Esophagus squamous epithelium (tissue), 4 donors: ENCODE data around the gene KRTAP5-9.
"Not testable (repeated sequence)": the region's sequence is repeated elsewhere in the genome, so short reads cannot be mapped to it uniquely, and the experiment has no call there.

Source experiments
- POLR2A ChIP-seq, 4 donors: fragments of 450-650 bp; IDR thresholded peaks; one replicate each; pipeline ENCODE4 v1.6.1; 2017; ENCODE audit warnings: antibody characterized with exemption in 4 of 4, mild to moderate bottlenecking in 4 of 4, moderate library complexity in 3 of 4
- TF ChIP-seq, protein P1 (sequence below), 6 experiments: fragments of 450-650 bp in 4 of 6; fragments of 200-600 bp in 2 of 6; sonication (generic) in 2 of 6; IDR thresholded peaks; one replicate each; pipeline ENCODE4 v1.5.1; 2016 to 2019; ENCODE audit warnings: antibody characterized with exemption in 6 of 6, mild to moderate bottlenecking in 4 of 6, moderate library complexity in 4 of 6

DNA sequence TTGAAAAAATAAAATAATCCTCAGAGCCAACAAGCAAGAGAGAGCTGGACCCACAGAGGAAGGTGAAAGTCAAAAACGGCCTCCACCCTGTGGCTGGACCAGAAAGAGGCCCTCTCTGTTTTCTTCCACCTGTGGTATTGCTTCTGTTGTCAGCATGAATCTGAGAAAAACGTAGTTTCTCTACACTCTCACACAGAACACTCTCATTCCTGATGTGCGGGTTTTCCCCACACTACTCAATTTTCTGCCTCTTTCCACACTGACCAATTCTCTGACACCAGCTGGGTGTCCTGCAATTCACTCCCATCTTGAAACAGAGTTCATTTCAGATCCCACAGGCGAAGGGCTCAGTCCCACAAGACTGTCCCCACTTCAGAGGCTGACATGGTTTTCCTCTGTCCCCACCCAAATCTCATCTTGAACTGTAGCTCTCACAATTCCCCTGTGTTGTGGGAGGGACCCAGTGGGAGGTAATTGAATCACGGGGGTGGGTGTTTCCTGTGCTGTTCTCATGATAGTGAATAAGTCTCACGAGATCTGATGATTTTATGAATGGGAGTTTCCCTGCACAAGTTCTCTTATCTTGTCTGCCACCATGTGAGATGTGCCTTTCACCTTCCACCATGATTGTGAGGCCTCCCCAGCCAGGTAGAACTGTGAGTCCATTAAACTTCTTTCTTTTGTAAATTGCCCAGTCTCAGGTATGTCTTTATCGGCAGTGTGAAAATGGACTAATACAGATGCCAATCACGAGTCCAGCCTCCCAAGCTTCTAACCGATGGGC is 7.5 kb upstream of the KRTAP5-9 start:
- TF ChIP-seq, protein P1, sequence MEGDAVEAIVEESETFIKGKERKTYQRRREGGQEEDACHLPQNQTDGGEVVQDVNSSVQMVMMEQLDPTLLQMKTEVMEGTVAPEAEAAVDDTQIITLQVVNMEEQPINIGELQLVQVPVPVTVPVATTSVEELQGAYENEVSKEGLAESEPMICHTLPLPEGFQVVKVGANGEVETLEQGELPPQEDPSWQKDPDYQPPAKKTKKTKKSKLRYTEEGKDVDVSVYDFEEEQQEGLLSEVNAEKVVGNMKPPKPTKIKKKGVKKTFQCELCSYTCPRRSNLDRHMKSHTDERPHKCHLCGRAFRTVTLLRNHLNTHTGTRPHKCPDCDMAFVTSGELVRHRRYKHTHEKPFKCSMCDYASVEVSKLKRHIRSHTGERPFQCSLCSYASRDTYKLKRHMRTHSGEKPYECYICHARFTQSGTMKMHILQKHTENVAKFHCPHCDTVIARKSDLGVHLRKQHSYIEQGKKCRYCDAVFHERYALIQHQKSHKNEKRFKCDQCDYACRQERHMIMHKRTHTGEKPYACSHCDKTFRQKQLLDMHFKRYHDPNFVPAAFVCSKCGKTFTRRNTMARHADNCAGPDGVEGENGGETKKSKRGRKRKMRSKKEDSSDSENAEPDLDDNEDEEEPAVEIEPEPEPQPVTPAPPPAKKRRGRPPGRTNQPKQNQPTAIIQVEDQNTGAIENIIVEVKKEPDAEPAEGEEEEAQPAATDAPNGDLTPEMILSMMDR (IDR thresholded peaks at IDR 0.05), result not testable (repeated sequence)
- TF ChIP-seq POLR2A (IDR thresholded peaks at IDR 0.05), result not testable (repeated sequence)
